ENCODE data around the gene APIP. TPM values are rescaled to one million over a fixed set of nuclear protein-coding genes. Genes with fewer than 3 reads are reported as not detected.
"Not testable (repeated sequence)": the region's sequence is repeated elsewhere in the genome, so short reads cannot be mapped to it uniquely, and the experiment has no call there.

APIP gene
- polyA plus RNA-seq, 5 donors = 33.2 to 58.4 (median 39.9) TPM

- DNase-seq = no peak
Observed at GRCh38 chr11:34928268-34928959, 12.2 kb upstream of the APIP start.

GRCh38 chr11:34926831-34927132, 10.6 kb upstream of the APIP start:
- no peak for DNase-seq

GRCh38 chr11:34926101-34926830, 10.1 kb upstream of the APIP start:
- no peak for DNase-seq

GRCh38 chr11:34924714-34925113, 8.5 kb upstream of the APIP start:
- no peak for DNase-seq

- no peak for DNase-seq
Observed at GRCh38 chr11:34921156-34921555, 5.0 kb upstream of the APIP start.

GRCh38 chr11:34916843-34917770, 928 bp upstream of the APIP start:
- DNase-seq = no peak

GRCh38 chr11:34915136-34916014, 804 bp downstream of the APIP start:
- peak in 1 of 2 donors; percentile 50 for DNase-seq

- not testable (repeated sequence) for DNase-seq
Observed at GRCh38 chr11:34913556-34913955, 2.6 kb downstream of the APIP start.

- DNase-seq = no peak
Observed at GRCh38 chr11:34911676-34912075, 4.5 kb downstream of the APIP start.

- no peak for DNase-seq
Observed at GRCh38 chr11:34910817-34911216, 5.4 kb downstream of the APIP start.

- no peak for DNase-seq
Observed at GRCh38 chr11:34909955-34910354, 6.2 kb downstream of the APIP start.

GRCh38 chr11:34909415-34909814, 6.8 kb downstream of the APIP start:
- no peak for DNase-seq

GRCh38 chr11:34907934-34908593, 8.1 kb downstream of the APIP start:
- no peak for DNase-seq

- DNase-seq = no peak
Observed at GRCh38 chr11:34905666-34906065, 10.5 kb downstream of the APIP start.

GRCh38 chr11:34904421-34904955, 11.7 kb downstream of the APIP start:
- no peak for DNase-seq

- DNase-seq = no peak
Observed at GRCh38 chr11:34899633-34900016, 16.6 kb downstream of the APIP start.

GRCh38 chr11:34898474-34898873, 17.7 kb downstream of the APIP start:
- DNase-seq = no peak

GRCh38 chr11:34897171-34897870, 18.9 kb downstream of the APIP start:
- no peak for DNase-seq

- DNase-seq = not testable (repeated sequence)
Observed at GRCh38 chr11:34896191-34896590, 20.0 kb downstream of the APIP start.

GRCh38 chr11:34893416-34893815, 22.8 kb downstream of the APIP start:
- DNase-seq = no peak
